A673 (cell line): ENCODE data around the gene PRR7. TPM values are rescaled to one million over a fixed set of nuclear protein-coding genes. Genes with fewer than 3 reads are reported as not detected.

ENCODE experiments used
- BruUV-seq: library from RNA; stranded (reverse); fragments of 400-500 nt; replicated peaks from 2 replicates; lab custom pipeline; 2021; lab: Mats Ljungman, UMichigan
- CTCF ChIA-PET: fragments of 300-600 bp; sonication (Branson Sonifier 250); formaldehyde crosslinking; loops from one replicate; lab custom pipeline; 2022; ENCODE audit warnings: antibody characterized with exemption; lab: Charles Lee
- POLR2A ChIA-PET: fragments of 300-600 bp; sonication (Branson Sonifier 250); formaldehyde crosslinking; loops from one replicate; lab custom pipeline; 2022; ENCODE audit warnings: antibody characterized with exemption; ENCODE audit not compliant: low non-redundant PET; lab: Charles Lee
- DNase-seq: peaks from one replicate; pipeline ENCODE4 v3.0.0-alpha.2; 2015; ENCODE audit warnings: low spot score
- H3K27ac ChIP-seq: fragments of 200-600 bp; sonication (generic); 2 replicates; pipeline ENCODE4 v1.5.1; 2016; ENCODE audit warnings: mixed run types, low read depth, mild to moderate bottlenecking, mixed read lengths, antibody characterized with exemption, low read length; ENCODE audit not compliant: poor library complexity, severe bottlenecking
- H3K27me3 ChIP-seq: fragments of 200-600 bp; sonication (generic); replicated peaks from 2 replicates; pipeline ENCODE4 v1.6.1; 2017; ENCODE audit warnings: mixed run types, low read depth, mild to moderate bottlenecking, mixed read lengths, antibody characterized with exemption, low read length; ENCODE audit not compliant: insufficient read depth, poor library complexity
- H3K36me3 ChIP-seq: fragments of 200-600 bp; sonication (generic); 2 replicates; pipeline ENCODE4 v1.6.1; 2016; ENCODE audit warnings: mixed run types, mild to moderate bottlenecking, mixed read lengths, antibody characterized with exemption, low read length; ENCODE audit not compliant: insufficient read depth, poor library complexity, severe bottlenecking
- H3K4me1 ChIP-seq: fragments of 200-600 bp; sonication (generic); 2 replicates; pipeline ENCODE4 v1.6.1; 2017; ENCODE audit warnings: mixed run types, mild to moderate bottlenecking, mixed read lengths, antibody characterized with exemption, low read length; ENCODE audit not compliant: insufficient read depth, poor library complexity, severe bottlenecking
- H3K4me3 ChIP-seq: fragments of 200-600 bp; sonication (generic); 2 replicates; pipeline ENCODE4 v1.5.1; 2016; ENCODE audit warnings: low read depth, mixed run types, mild to moderate bottlenecking, mixed read lengths, low read length; ENCODE audit not compliant: poor library complexity, severe bottlenecking
- H3K9me3 ChIP-seq: fragments of 200-600 bp; sonication (generic); 2 replicates; pipeline ENCODE4 v1.6.1; 2016; ENCODE audit warnings: mixed run types, low read depth, mild to moderate bottlenecking, mixed read lengths, antibody characterized with exemption, low read length; ENCODE audit not compliant: poor library complexity, severe bottlenecking
- EZH2 ChIP-seq: fragments of 200-600 bp; sonication (generic); IDR thresholded peaks from 2 replicates; pipeline ENCODE4 v1.6.1; 2017; ENCODE audit warnings: borderline replicate concordance, low read depth, mild to moderate bottlenecking, mixed read lengths, antibody characterized with exemption, low read length; ENCODE audit not compliant: poor library complexity, severe bottlenecking
- intact Hi-C: fragments of 100-400 bp; cut with micrococcal nuclease; formaldehyde crosslinking; loops from one replicate; pipeline ENCODE4 v1.10.0; 2022; ENCODE audit not compliant: unreplicated experiment
- total RNA-seq: library from RNA; stranded (reverse); gene quantifications from 2 replicates; pipeline ENCODE4 v1.2.3, GENCODE V29; 2021
- TF ChIP-seq, protein P1 (sequence below): fragments of 300-800, 200-600 bp; sonication (generic); conservative IDR thresholded peaks from 2 replicates; pipeline ENCODE4 v1.5.1; 2017; ENCODE audit warnings: low read depth, mild to moderate bottlenecking, antibody characterized with exemption, low read length, moderate library complexity, mixed read lengths

The PRR7 gene
- total RNA-seq, 1 experiment from 2014 or later = 3.0 TPM

DNA sequence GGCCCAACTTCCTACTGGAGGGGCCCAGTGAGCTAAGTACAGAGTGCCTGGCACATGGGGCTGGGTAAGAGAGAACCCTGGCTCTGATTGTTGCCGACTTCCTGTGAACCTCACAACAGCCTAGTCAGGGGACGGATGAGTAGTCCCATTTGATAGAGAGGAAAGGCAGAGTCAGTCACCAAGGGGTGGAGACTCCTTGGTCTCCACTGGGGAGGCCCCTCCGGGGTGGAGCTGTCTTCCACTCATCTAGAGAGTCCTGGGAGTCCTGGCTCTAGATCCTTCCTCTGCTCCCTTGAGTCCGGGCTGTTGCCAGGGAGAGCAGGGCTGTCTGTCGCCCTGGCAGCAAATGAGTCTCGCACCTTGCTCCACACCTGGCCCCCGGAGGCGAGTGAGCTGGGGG is 12.2 kb upstream of the PRR7 start:
- ChIA-PET CTCF (no interaction called here), POLR2A (no interaction called here)
- no peaks in the 10 kb centered on the region for H3K9me3 ChIP-seq
- no peak overlapping the region for H3K4me3 ChIP-seq
- no TSS peak for BruUV-seq
- TF ChIP-seq, protein P1, sequence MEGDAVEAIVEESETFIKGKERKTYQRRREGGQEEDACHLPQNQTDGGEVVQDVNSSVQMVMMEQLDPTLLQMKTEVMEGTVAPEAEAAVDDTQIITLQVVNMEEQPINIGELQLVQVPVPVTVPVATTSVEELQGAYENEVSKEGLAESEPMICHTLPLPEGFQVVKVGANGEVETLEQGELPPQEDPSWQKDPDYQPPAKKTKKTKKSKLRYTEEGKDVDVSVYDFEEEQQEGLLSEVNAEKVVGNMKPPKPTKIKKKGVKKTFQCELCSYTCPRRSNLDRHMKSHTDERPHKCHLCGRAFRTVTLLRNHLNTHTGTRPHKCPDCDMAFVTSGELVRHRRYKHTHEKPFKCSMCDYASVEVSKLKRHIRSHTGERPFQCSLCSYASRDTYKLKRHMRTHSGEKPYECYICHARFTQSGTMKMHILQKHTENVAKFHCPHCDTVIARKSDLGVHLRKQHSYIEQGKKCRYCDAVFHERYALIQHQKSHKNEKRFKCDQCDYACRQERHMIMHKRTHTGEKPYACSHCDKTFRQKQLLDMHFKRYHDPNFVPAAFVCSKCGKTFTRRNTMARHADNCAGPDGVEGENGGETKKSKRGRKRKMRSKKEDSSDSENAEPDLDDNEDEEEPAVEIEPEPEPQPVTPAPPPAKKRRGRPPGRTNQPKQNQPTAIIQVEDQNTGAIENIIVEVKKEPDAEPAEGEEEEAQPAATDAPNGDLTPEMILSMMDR = no peak
- TF ChIP-seq EZH2 = no peak
- no peak overlapping the region for H3K27ac ChIP-seq
- intact Hi-C loops = no loop called here
- no peaks in the 10 kb centered on the region for H3K4me1 ChIP-seq
- peaks cover 26% of the 10 kb centered on the region for H3K36me3 ChIP-seq
- no peaks in the 10 kb centered on the region for H3K27me3 ChIP-seq
- no peak for DNase-seq

DNA sequence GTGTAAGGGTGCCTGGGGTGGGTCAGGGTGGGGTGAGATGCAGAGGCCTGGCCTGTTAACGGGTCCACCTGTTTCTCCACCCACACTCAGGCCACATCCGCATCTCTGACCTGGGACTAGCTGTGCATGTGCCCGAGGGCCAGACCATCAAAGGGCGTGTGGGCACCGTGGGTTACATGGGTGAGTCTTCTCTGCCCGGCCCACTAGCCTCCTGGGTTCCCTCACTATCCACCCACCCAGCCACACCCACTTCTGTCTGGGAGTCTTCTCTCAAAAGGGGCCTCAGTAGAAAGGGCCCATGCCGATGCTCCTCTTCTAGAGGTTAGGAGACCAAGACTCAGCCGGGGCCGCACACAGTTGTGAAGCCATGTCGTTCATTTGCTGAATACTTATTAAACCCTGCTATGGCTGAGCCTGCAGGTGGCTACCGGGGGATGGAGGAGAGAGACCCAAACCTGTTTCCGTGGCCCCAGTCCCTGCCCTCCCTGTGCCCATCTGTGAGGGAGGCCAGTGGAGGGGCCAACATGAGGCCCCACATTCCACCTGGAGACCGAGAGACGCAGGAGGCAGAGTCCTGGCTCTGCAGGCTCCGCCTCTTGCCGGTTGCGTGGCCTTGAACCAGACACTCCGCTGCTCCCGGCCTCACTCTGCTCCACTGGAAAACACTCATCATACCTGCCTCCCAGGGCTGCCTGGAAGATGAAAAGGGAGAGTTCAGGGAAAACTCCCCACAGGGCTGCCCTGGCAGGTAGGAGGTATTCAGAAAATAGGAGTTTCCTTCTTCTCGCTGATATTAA is 11.5 kb upstream of the PRR7 start:
- no peaks in the 10 kb centered on the region for H3K9me3 ChIP-seq
- no peak overlapping the region for H3K4me3 ChIP-seq
- BruUV-seq = no TSS peak
- CTCF ChIA-PET = no interaction called here
- H3K27ac ChIP-seq = no peak overlapping the region
- no peak for DNase-seq
- no peaks in the 10 kb centered on the region for H3K4me1 ChIP-seq
- POLR2A ChIA-PET = no interaction called here
- H3K27me3 ChIP-seq = no peaks in the 10 kb centered on the region
- H3K36me3 ChIP-seq = peaks cover 26% of the 10 kb centered on the region
- no peak for TF ChIP-seq EZH2
- TF ChIP-seq, protein P1 = no peak
- intact Hi-C loops = no loop called here

DNA sequence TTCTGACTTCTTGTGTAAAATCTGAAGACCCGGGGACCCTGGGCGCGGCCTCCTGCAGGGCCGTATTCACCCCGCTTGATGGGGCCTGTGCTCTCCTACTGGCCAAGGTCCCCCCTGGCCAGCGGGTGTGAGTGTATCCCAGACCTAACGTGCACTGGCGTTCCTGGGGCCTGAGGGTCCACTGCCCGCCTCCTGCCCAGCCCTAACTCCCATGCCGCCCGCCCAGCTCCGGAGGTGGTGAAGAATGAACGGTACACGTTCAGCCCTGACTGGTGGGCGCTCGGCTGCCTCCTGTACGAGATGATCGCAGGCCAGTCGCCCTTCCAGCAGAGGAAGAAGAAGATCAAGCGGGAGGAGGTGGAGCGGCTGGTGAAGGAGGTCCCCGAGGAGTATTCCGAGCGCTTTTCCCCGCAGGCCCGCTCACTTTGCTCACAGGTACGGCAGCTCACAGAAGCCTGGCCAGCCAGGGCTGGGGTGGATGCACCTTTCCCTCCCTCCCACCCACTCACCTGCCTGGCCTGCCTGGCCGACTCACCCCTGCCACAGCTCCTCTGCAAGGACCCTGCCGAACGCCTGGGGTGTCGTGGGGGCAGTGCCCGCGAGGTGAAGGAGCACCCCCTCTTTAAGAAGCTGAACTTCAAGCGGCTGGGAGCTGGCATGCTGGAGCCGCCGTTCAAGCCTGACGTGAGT is 10.6 kb upstream of the PRR7 start:
- intact Hi-C loops = no loop called here
- Histone ChIP-seq H3K27me3 (no peaks in the 10 kb centered on the region), H3K36me3 (peaks cover 26% of the 10 kb centered on the region), H3K27ac (no peak overlapping the region), H3K9me3 (no peaks in the 10 kb centered on the region), H3K4me1 (no peaks in the 10 kb centered on the region), H3K4me3 (no peak overlapping the region)
- POLR2A ChIA-PET = no interaction called here
- CTCF ChIA-PET = no interaction called here
- BruUV-seq = no TSS peak
- no peak for DNase-seq
- no peak for TF ChIP-seq EZH2
- TF ChIP-seq, protein P1 = no peak
